ENCODE results near the gene ITGA1. TPM values are rescaled to one million over a fixed set of nuclear protein-coding genes. Genes with fewer than 3 reads are reported as not detected.
"Not testable (repeated sequence)": the region's sequence is repeated elsewhere in the genome, so short reads cannot be mapped to it uniquely, and the experiment has no call there.

Gene ITGA1
- total and polyA plus RNA-seq, 2 donors (not counting 1 experiment from before 2014, with no cell fraction given): 12.6 to 115 TPM

DNA sequence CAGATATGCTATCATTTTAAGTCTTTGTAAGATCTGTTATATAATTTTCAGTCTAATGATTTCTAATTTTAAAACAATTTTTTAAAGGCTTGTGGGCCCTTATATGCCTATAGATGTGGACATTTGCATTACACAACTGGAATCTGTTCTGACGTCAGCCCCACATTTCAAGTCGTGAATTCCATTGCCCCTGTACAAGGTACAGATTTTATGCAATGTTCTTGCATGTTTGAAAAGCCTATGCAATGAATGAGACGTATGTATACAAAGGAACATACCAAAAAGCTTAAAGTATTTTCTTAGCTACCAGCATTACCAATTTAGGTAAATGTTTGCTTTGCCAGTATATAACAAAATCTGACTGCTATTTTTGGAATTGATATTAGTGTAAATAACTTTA lies 77.2 kb downstream of the ITGA1 start:
- peak; percentile 37 to 90 for DNase-seq (ENCODE audit: low read depth in 2 of 2)
- H2AFZ ChIP-seq (ENCODE audit: low read length): no peak overlapping the region
- peaks cover 2% of the 10 kb centered on the region for H3K4me1 ChIP-seq (ENCODE audit: control insufficient read depth, extremely low read depth, insufficient read depth, low read length)
- no peaks in the 10 kb centered on the region for H4K20me1 ChIP-seq (ENCODE audit: control insufficient read depth, extremely low read depth, insufficient read depth, low read length)
- H3K9me3 ChIP-seq (ENCODE audit: control insufficient read depth, insufficient read depth, low read depth, low read length): no peaks in the 10 kb centered on the region
- no peaks in the 10 kb centered on the region for H3K27me3 ChIP-seq (ENCODE audit: control insufficient read depth, insufficient read depth, low read length)
- H3K27ac ChIP-seq (ENCODE audit: insufficient read depth, low read length): no peak overlapping the region
- no peaks in the 10 kb centered on the region for H3K79me2 ChIP-seq (ENCODE audit: control insufficient read depth, insufficient read depth, low read length)
- no peak for TF ChIP-seq EZH2 (IDR thresholded peaks at IDR 0.05; ENCODE audit: low read length, missing control alignments)
- TF ChIP-seq, protein P1, sequence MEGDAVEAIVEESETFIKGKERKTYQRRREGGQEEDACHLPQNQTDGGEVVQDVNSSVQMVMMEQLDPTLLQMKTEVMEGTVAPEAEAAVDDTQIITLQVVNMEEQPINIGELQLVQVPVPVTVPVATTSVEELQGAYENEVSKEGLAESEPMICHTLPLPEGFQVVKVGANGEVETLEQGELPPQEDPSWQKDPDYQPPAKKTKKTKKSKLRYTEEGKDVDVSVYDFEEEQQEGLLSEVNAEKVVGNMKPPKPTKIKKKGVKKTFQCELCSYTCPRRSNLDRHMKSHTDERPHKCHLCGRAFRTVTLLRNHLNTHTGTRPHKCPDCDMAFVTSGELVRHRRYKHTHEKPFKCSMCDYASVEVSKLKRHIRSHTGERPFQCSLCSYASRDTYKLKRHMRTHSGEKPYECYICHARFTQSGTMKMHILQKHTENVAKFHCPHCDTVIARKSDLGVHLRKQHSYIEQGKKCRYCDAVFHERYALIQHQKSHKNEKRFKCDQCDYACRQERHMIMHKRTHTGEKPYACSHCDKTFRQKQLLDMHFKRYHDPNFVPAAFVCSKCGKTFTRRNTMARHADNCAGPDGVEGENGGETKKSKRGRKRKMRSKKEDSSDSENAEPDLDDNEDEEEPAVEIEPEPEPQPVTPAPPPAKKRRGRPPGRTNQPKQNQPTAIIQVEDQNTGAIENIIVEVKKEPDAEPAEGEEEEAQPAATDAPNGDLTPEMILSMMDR (conservative IDR thresholded peaks at IDR 0.05 in 1 of 2, IDR thresholded peaks at IDR 0.05 in 1 of 2; ENCODE audit: low read depth in 1 of 2, low read length in 2 of 2): no peak
- H3K4me3 ChIP-seq (replicated peaks in 1 of 4; ENCODE audit: control extremely low read depth in 1 of 4, insufficient read depth in 1 of 4, low read depth in 3 of 4, low read length in 4 of 4): no peak overlapping the region
- H3K36me3 ChIP-seq (ENCODE audit: control insufficient read depth, insufficient read depth, low read length): no peaks in the 10 kb centered on the region
- no peak overlapping the region for H3K9ac ChIP-seq (ENCODE audit: insufficient read depth, low read length)
- H3K4me2 ChIP-seq (ENCODE audit: extremely low read depth, insufficient read depth, low read length): peak overlapping the region; percentile 72

DNA sequence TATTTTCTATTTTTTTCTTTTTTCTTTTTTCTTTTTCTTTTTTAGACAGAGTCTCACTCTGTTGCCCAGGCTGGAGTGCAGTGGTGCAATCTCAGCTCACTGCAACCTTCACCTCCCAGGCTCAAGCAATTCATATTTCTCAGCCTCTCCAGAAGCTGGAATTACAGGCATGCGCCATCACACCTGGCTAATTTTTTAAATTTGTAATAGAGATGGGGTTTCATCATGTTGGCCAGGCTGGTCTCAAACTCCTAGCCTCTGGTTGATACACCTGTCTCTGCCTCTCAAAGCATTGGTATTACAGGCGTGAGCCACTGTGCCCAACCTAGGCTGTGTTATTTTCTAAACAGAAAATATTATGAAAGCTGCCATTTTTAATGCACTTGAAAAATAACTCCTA lies 78.3 kb downstream of the ITGA1 start:
- not testable (repeated sequence) for H3K27ac ChIP-seq (ENCODE audit: insufficient read depth, low read length); H3K4me2 ChIP-seq (ENCODE audit: extremely low read depth, insufficient read depth, low read length); H3K4me1 ChIP-seq (ENCODE audit: control insufficient read depth, extremely low read depth, insufficient read depth, low read length); H3K4me3 ChIP-seq (replicated peaks in 1 of 4; ENCODE audit: control extremely low read depth in 1 of 4, insufficient read depth in 1 of 4, low read depth in 3 of 4, low read length in 4 of 4); DNase-seq (ENCODE audit: low read depth in 2 of 2); H3K9me3 ChIP-seq (ENCODE audit: control insufficient read depth, insufficient read depth, low read depth, low read length); H3K9ac ChIP-seq (ENCODE audit: insufficient read depth, low read length); H3K79me2 ChIP-seq (ENCODE audit: control insufficient read depth, insufficient read depth, low read length); H4K20me1 ChIP-seq (ENCODE audit: control insufficient read depth, extremely low read depth, insufficient read depth, low read length); H3K27me3 ChIP-seq (ENCODE audit: control insufficient read depth, insufficient read depth, low read length); H2AFZ ChIP-seq (ENCODE audit: low read length); H3K36me3 ChIP-seq (ENCODE audit: control insufficient read depth, insufficient read depth, low read length)

DNA sequence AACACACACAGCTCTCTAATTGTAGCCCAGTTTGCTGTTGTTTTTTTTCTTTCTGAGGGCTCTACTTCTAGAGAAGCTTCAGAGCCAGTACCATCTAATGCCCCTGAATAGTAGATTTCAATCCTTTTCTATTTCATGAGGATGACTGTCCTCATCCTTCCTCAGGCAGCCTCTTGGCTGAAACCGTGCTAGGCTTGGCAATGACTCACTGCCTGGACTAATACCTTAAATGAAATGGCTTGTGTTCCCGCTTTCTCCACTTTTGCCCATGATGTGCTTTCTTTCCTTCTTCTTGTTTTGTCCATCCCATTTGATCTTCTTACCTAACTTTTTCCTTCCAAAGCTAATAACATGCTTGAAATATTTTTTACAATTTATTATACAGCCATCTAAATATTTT lies 80.1 kb downstream of the ITGA1 start:
- DNase-seq (ENCODE audit: low read depth in 2 of 2): peak in 1 of 2 donors; percentile 56
- Histone ChIP-seq H3K9ac (ENCODE audit: insufficient read depth, low read length) (no peak overlapping the region), H2AFZ (ENCODE audit: low read length) (no peak overlapping the region), H3K36me3 (ENCODE audit: control insufficient read depth, insufficient read depth, low read length) (no peaks in the 10 kb centered on the region), H3K27me3 (ENCODE audit: control insufficient read depth, insufficient read depth, low read length) (no peaks in the 10 kb centered on the region), H3K4me2 (ENCODE audit: extremely low read depth, insufficient read depth, low read length) (no peak overlapping the region), H3K9me3 (ENCODE audit: control insufficient read depth, insufficient read depth, low read depth, low read length) (no peaks in the 10 kb centered on the region), H3K4me3 (replicated peaks in 1 of 4; ENCODE audit: control extremely low read depth in 1 of 4, insufficient read depth in 1 of 4, low read depth in 3 of 4, low read length in 4 of 4) (no peak overlapping the region), H3K27ac (ENCODE audit: insufficient read depth, low read length) (no peak overlapping the region), H4K20me1 (ENCODE audit: control insufficient read depth, extremely low read depth, insufficient read depth, low read length) (no peaks in the 10 kb centered on the region), H3K79me2 (ENCODE audit: control insufficient read depth, insufficient read depth, low read length) (no peaks in the 10 kb centered on the region), H3K4me1 (ENCODE audit: control insufficient read depth, extremely low read depth, insufficient read depth, low read length) (peaks cover 2% of the 10 kb centered on the region)
- no peak for TF ChIP-seq EZH2 (IDR thresholded peaks at IDR 0.05; ENCODE audit: low read length, missing control alignments)
- TF ChIP-seq, protein P1 (conservative IDR thresholded peaks at IDR 0.05 in 1 of 2, IDR thresholded peaks at IDR 0.05 in 1 of 2; ENCODE audit: low read depth in 1 of 2, low read length in 2 of 2): no peak
